Neural crest cell (in vitro differentiated cells): Measurements from ENCODE around the gene URB2. TPM values are rescaled to one million over a fixed set of nuclear protein-coding genes. Genes with fewer than 3 reads are reported as not detected.

ENCODE experiments used
- DNase-seq: peaks from one replicate; pipeline ENCODE4 v3.0.0; 2021; ENCODE audit warnings: low read depth, mixed read lengths, low spot score
- H3K27ac Mint-ChIP-seq: one replicate; pipeline ENCODE4 v1.8.0; 2021; ENCODE audit warnings: mild to moderate bottlenecking, mixed read lengths; ENCODE audit not compliant: unreplicated experiment
- H3K27me3 Mint-ChIP-seq: 2 replicates; pipeline ENCODE4 v1.8.0; 2021; ENCODE audit warnings: low read depth, mild to moderate bottlenecking, mixed read lengths
- H3K36me3 Mint-ChIP-seq: 2 replicates; pipeline ENCODE4 v1.8.0; 2021; ENCODE audit warnings: low read depth, mild to moderate bottlenecking, mixed read lengths
- H3K4me1 Mint-ChIP-seq: 2 replicates; pipeline ENCODE4 v1.8.0; 2021; ENCODE audit warnings: mixed read lengths
- H3K4me3 Mint-ChIP-seq: one replicate; pipeline ENCODE4 v1.8.0; 2021; ENCODE audit warnings: mild to moderate bottlenecking, mixed read lengths
- H3K9me3 Mint-ChIP-seq: 2 replicates; pipeline ENCODE4 v1.8.0; 2021; ENCODE audit warnings: mixed read lengths
- total RNA-seq: library from RNA; stranded (reverse); gene quantifications from 2 replicates; pipeline ENCODE4 v1.2.1, GENCODE V29; 2021
- TF ChIP-seq, protein P1 (sequence below): fragments of 200-600 bp; sonication (generic); conservative IDR thresholded peaks from 2 replicates; pipeline ENCODE4 v1.5.0; 2021; ENCODE audit warnings: antibody characterized with exemption, mild to moderate bottlenecking

The URB2 gene
- total RNA-seq, 1 donor from 2014 or later: 27.1 TPM

DNA sequence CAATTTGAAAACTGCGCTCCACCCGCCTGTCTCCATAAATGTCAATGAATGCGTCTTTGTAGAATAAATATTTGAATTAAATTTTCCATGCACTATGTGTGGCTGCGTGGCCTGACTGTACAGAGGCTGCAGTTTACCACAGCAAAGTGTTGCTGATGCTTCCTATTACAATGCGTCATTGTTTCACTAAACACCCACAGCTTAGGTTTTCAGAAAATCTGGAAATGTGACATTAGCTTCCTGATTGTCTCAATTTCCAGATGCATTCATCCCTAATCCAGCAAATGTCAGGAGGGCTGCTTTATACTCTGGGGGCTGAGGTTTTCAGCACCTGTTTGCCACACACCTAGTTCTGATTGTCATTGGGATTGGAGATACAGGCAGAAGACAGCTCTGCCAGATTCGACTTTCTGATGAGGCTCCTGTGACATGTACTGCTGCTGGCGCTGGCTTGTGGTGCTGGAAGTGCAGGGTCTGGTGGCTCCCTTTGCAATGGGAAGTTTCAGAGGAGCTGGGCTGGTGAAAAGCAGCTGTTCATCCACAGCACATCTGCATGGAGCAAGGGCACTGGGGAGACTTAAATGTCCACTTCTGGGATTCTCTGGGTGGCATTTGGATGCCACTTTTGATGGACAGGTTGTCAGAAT lies 40.0 kb downstream of the URB2 start:
- Mint-ChIP-seq H3K27me3 (no peaks in the 10 kb centered on the region), H3K4me1 (peaks cover 5% of the 10 kb centered on the region)
- TF ChIP-seq, protein P1, sequence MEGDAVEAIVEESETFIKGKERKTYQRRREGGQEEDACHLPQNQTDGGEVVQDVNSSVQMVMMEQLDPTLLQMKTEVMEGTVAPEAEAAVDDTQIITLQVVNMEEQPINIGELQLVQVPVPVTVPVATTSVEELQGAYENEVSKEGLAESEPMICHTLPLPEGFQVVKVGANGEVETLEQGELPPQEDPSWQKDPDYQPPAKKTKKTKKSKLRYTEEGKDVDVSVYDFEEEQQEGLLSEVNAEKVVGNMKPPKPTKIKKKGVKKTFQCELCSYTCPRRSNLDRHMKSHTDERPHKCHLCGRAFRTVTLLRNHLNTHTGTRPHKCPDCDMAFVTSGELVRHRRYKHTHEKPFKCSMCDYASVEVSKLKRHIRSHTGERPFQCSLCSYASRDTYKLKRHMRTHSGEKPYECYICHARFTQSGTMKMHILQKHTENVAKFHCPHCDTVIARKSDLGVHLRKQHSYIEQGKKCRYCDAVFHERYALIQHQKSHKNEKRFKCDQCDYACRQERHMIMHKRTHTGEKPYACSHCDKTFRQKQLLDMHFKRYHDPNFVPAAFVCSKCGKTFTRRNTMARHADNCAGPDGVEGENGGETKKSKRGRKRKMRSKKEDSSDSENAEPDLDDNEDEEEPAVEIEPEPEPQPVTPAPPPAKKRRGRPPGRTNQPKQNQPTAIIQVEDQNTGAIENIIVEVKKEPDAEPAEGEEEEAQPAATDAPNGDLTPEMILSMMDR: no peak

DNA sequence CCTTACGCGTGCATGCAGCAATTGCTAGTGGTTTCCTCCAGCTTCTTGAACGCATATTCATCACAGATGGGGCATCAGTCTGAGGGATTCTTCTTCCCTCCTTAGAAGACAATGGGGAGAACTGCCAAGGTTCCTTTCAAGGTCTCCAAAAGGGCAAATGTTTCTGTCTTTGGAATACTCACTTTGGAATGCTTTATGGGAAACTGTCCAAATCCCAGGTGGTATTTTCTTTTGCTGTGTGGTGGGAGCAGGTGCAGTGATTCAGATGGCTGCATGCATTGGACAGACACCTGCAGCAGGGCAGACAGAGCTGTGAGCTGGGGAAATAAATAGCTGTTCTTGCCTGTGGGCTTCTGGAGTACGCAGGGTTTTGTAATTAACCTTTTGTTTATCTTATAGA lies 40.5 kb downstream of the URB2 start:
- H3K9me3 Mint-ChIP-seq: no peaks in the 10 kb centered on the region
- H3K27ac Mint-ChIP-seq: no peak overlapping the region
- TF ChIP-seq, protein P1: no peak
- H3K36me3 Mint-ChIP-seq: peaks cover 4% of the 10 kb centered on the region
- no peaks in the 10 kb centered on the region for H3K27me3 Mint-ChIP-seq
- no peaks in the 10 kb centered on the region for H3K4me1 Mint-ChIP-seq
- no peak for DNase-seq
- no peak overlapping the region for H3K4me3 Mint-ChIP-seq

More for the DNA sequence above, 40.0 kb downstream of the URB2 start:
- no peaks in the 10 kb centered on the region for H3K9me3 Mint-ChIP-seq
- peaks cover 9% of the 10 kb centered on the region for H3K36me3 Mint-ChIP-seq
- no peak overlapping the region for H3K4me3 Mint-ChIP-seq
- no peak for DNase-seq
- no peak overlapping the region for H3K27ac Mint-ChIP-seq

DNA sequence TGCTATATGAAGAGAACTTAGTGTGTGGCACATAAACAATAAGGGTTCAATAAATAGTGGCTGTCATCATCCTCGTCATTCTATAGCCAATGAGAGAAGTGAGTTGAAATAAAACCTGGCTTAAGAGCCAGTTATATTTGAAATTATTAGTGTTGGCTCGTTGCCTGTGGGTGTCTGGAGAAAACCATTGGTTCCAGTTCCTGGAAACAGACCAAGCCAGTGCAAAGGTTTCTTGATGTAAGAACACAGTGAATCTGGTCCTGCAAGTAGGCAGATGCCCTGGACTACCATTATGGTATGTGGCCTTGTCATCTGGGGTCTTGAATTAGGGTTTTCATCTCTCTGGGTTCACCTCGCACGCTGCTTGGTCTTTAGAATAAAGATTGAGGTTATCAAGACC lies 43.3 kb downstream of the URB2 start:
- peaks cover 4% of the 10 kb centered on the region for H3K36me3 Mint-ChIP-seq

DNA sequence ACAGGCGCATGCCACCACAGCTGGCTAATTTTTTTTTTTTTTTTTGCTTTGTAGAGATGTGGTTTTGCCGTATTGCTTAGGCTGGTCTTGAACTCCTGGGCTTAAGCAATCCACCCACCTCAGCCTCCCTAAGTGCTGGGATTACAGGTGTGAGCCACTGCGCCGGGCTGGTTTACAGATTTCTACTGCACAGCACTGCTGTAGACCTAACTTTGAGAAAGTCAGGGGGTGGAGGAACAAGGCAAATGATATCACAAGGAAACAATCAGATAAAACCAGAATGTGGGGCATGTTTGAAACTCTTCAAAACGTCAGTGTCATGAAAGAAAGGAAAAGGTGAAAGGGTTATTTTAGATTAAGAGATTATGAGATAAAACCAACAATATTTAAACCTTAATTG lies 45.3 kb downstream of the URB2 start:
- TF ChIP-seq, protein P1: no peak
- Mint-ChIP-seq H3K27me3 (no peaks in the 10 kb centered on the region), H3K4me1 (no peaks in the 10 kb centered on the region), H3K9me3 (no peaks in the 10 kb centered on the region), H3K4me3 (no peak overlapping the region), H3K36me3 (peaks cover 4% of the 10 kb centered on the region), H3K27ac (no peak overlapping the region)
- no peak for DNase-seq

More for the DNA sequence above, 43.3 kb downstream of the URB2 start:
- Mint-ChIP-seq H3K9me3 (no peaks in the 10 kb centered on the region), H3K4me1 (no peaks in the 10 kb centered on the region), H3K4me3 (no peak overlapping the region), H3K27ac (no peak overlapping the region), H3K27me3 (no peaks in the 10 kb centered on the region)
- TF ChIP-seq, protein P1: no peak
- no peak for DNase-seq

DNA sequence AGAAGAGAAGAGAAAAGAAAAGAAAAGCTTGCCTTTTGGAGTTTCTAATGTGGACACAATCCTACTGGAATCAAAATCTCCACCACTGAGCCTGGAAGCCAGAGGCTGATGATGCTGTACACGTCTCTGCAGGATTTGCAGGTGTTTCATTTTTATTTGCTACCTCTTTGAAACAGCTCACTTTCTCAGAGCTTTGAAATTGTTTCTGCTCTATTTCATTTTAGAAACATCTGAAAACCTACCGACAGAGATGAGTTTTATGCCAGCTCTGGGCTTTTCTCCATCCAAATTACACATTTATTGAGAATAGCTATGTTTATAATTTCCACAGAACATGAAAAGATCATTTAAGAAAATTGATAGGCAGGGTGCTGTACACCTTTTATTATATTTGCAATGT lies 46.2 kb downstream of the URB2 start:
- no peak for DNase-seq
- Mint-ChIP-seq H3K9me3 (no peaks in the 10 kb centered on the region), H3K27ac (no peak overlapping the region), H3K4me3 (no peak overlapping the region), H3K36me3 (peaks cover 4% of the 10 kb centered on the region), H3K4me1 (no peaks in the 10 kb centered on the region), H3K27me3 (no peaks in the 10 kb centered on the region)
- TF ChIP-seq, protein P1: no peak
